Pulmonary artery endothelial cell (primary cell): ENCODE data around the gene ZBTB8OS. TPM values are rescaled to one million over a fixed set of nuclear protein-coding genes. Genes with fewer than 3 reads are reported as not detected.
"Not testable (repeated sequence)": the region's sequence is repeated elsewhere in the genome, so short reads cannot be mapped to it uniquely, and the experiment has no call there.

Source experiments
- DNase-seq: peaks from one replicate; pipeline ENCODE4 v3.0.0-alpha.2; 2011; ENCODE audit warnings: low read depth, low spot score
- total RNA-seq: library from RNA; depleted of rRNA; stranded (reverse); fragments of >200 nt; gene quantifications from 2 replicates; pipeline ENCODE4 v1.2.3, GENCODE V29; 2014

ZBTB8OS gene
- total RNA-seq: 32.1 and 52.7 TPM in 2 replicates

DNA sequence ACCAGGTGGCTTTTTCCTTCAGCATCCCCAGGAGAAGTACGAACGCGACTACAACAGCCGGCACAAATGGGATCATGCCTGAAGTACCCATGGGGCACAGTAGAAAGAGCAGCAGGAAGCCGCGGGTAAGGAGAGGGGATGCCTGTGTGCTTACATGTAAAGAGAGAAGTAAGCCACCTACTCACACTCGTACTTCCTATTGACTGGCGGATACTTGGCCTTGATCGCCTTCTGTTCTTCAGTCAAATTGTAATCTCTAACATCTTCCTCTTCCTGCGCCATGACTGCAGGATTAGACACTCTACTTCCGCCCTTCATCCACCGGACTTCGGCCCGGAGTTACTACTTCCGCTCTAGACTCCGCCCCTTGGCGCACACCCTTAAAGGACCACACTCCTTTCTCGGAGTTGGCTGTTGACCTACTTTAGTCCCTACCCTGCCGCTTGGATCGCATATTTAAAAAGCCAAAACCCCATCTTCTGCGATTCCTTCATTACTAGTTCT is at the start of gene ZBTB8OS:
ZBTB8OS (minus strand) TSS at position 303 of the 504 bp plus-strand sequence; CDS start at position 282, 21 bp downstream.
- peak; percentile 82 for DNase-seq

DNA sequence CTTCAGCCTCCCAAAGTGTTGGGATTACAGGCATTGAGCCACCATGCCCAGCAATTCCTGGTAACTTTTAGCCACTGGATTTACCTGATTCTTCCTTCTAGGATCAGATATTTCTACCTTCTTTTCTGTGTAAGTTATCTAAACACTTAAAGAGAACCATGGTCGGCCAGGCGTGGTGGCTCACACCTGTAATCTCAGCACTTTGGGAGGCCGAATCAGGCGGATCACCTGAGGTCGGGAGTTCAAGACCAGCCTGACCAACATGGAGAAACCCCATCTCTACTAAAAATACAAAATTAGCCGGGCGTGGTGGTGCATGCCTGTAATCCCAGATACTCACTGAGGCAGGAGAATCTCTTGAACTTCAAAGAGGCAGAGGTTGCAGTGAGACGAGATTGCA is 46.6 kb upstream of the ZBTB8OS start:
- not testable (repeated sequence) for DNase-seq

DNA sequence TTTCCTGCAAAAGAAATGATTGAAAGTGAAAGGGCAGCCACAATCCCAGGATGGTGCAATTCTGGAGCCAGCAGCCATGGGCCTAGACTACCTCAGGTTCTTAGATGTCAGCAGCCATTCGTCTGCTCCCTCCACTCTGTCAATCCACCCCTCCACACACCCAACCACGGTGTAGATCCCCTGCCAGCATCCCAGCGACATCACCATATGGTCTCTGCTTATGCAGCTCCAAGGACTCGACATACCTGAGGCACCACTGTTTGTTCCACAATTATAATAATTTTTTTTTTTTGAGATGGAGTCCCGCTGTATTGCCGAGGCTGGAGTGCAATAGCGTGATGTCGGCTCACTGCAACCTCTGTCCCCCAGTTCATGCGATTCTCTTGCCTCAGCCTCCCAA is 45.7 kb upstream of the ZBTB8OS start:
- no peak for DNase-seq

DNA sequence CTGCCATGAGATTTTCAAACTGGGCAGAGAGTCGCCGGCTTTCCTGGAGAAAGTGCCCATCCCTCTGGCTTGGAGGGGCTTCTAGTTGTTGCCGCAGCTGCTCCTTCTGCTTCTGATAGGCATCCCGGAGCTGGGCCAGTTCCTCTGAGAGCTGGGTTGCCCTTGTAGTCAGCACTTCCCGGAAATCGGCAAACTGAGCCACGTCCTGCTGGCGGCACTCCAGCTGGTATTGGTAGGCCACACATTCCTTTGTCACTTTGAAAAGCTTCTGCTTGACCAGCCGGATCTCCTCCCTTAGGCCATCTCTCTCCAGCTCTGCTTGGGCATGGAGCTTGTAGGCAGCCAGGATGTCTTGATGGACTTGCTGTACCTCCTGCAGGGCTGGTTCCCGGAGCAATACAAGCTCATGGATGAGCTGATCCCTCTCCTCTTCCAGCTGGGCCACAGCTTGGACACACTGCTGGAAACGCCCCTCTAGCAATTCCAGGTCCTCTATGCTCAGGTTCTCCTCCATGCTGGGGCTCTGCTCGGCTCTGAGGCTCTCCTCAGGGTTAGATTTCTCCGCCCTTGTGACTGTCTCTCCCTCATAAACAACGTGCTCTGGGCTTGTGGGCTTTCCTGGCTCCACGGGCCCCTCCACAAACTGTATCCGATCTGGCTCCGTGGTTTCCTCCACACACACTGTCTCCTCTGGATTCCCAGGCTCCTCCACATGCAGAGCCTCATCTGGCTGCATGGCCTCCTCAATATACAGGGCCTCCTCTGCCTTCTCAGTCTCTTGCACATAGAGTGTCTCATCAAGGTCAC is 45.0 kb upstream of the ZBTB8OS start:
- peak; percentile 40 for DNase-seq

DNA sequence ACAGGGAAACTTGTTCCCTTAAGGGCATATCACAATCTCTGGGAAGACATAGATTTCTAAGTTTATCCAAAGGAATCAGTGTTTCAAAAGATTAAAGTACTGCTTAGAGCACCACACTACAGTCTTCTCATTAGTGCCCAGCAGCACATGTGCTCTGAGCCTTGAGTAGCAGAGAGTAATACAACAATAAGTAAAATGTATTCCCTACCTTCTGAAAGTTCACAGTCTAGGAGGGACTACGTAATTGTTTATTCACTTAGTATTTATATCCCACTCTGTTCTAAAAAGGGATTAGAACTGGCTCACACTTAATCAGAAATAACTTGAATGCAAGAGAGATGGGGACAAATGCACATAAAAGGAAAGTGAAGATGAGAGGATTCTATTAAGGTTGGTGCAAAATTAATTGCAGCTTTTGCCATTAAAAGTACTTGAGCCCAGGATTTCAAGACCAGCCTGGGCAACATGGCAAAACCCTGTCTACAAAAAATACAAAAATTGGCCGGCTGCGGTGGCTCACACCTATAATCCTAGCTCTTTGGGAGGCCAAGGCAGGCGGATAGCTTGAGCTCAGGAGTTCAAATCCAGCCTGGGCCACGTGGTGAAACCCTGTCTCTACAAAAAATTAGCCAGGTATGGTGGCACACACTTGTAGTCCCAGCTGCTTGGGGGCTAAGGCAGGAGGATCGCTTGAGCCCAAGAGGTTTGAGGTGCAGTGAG is 43.3 kb upstream of the ZBTB8OS start:
- no peak for DNase-seq

DNA sequence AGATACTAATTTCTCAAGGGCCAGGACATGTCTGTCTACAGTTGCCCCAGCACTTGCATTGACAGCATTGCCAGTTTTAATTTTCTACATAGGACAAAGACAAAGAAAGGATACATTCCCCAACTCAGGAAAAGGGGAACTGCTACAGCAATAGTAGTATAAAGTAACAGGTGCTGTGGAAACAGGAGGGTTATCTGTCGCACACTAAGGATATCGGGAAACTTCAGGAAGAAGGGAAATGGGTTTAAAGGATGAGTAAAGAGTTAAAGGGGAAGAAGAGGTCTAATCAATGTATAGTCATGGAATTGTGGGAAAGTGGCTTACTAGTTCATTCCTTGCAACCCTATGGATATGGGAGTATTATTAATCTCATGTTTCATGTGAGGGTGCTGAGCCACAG is 36.0 kb upstream of the ZBTB8OS start:
- DNase-seq: no peak

DNA sequence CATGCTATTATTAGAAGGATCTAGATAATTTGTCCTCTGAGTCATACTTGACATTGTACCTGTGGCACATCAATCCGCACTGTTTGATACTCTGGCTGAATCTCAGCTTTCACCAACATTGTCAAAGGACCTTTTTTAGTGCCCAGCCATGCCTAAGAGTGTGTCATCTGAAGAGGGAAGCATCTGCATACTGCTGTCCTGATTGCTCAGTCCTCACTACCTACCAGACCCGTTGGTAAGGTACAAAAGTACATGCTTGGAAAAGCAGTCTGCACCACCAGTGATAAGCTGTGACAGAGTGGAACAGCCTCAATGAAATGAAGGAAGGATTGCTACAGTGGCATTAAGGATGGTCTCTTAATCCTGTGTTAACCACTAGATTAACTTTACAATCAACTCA is 35.1 kb upstream of the ZBTB8OS start:
- no peak for DNase-seq

DNA sequence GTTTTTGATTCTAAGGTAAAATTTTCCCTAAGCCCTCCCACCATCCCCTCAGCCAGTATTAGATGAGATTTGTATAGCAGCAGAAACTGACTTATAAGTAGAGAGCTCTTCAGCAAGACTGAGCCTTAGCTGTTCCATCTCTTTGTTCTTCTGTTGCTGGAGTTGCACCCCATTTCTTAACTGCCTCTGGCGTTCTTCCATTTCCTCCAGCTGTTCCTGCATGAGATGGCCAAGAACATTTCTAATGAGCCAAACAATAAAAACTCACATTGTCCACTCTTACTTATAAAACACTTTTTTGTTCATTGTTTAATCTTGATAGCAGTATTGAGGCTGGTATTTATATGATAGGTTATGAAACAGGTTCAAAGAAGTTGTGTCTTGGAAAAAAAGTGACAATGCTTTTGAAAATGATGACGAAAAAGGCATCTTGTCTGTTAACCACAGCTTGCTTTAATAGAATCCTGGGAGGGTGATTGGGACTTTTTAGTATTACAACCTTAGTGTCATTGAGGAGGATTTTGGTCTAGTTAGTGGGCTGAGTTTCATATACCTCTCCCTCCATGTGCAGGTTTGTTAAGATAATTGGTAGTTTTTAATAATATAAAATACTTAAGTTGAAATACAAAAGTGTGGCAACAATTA is 33.9 kb upstream of the ZBTB8OS start:
- DNase-seq: peak; percentile 47

DNA sequence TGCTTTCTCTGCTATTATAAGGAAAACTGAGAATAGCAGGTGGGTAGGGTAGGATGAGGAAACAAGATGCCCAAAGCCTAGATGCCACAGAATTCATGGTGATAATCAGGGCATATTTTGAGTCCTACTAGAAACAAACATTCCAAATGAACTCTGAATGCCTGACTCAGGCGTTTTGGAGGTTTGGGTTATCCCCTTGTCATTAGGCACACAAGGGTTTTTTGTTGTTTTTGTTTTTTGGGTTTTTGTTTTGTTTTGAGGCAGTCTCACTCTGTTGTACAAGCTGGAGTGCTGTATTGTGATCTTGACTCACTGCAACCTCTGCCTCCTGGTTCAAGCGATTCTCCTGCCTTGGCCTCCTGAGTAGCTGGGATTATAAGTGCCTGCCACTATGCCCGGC is 33.0 kb upstream of the ZBTB8OS start:
- DNase-seq: no peak

DNA sequence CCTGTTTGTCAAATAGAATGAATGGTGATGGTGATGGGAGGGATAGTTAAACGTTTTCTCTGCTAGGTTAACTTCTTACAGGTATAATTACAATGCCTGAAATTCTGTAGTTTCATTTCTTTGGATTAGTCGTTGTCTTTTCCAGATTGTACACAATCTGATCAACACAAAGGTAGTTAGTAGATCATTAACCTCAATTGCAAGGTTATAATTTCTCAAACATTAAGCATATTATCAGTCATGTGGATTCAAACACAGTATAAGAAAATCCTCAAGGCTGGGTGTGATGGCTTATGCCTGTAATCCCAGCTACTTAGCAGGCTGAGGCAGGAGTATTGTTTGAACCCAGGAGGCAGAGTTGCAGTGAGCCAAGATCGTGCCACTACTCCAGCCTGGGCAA is 31.6 kb upstream of the ZBTB8OS start:
- no peak for DNase-seq

DNA sequence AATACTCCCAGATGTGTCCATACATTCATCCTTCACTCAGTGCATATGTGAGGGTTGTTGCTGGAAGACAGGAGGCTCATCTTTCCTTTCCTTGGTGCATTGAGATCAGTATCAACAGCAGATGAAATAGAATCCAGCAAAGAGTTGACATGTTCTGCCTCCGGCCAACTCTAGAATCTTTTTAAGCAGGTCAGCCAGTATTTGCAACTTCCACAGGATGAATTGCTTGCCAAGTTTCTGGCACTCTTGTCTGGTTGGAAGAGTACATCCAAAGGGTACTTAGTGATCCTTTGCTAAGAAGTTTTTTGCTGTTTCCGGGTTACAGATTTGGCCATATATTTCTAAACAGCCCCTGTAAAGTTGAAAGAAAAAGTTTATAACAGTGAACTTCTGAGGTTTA is 31.2 kb upstream of the ZBTB8OS start:
- no peak for DNase-seq

DNA sequence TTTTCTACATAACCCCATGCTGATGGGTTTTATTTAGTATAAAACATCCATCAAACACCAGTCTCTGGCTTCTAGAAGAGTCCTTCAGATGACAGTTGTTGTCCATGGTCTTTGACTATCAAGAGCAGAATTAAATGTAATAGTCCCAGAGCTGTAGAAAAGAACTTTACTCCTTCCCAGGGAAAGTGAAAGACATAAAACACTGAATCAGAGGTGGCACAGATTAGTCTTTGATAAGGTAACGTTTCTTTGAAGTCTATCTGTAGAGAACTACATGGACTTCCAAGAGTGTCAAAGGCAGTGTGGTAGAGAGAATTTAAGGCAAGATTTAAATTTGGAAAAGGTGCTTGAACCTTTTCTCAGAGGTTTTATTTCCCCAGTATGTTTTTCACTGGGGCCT is 30.3 kb upstream of the ZBTB8OS start:
- DNase-seq: no peak

DNA sequence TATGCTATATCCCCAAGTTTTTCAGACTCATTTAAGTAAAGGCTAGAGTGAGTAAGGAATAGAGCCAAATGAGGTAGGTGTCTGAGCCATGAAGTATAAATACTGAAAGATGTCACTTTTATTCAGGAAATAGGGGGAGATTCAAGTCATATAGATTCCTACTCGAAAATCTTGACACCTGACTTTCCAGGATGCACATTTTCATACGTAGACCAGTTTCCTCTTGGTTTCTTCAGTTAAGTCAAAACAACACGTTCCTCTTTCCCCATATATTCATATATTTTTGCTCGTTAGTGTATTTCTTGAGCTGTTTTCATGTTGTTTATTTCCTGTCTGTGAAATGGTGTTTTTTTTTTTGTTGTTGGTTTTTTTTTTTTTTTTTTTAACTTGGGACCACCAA is 29.6 kb upstream of the ZBTB8OS start:
- DNase-seq: not testable (repeated sequence)

DNA sequence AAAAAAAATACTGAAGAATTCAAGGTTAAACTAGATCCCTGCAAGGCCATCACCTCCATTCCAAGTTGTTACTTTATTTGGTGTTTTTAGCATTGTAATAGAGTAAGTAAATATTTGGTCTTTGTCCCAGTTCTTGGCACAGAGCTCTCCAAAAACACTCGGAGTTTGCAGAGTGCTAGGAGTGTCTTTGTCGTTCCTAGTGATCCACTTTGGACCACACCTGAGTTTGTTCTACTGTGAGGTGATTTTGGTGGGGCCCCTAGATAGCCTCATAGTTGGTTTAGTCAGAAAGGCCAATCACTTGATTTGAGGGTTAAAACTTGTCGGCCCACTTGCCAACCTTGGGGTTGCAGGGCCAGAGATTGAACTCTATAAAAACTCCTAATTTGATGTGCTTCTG is 26.6 kb upstream of the ZBTB8OS start:
- no peak for DNase-seq

DNA sequence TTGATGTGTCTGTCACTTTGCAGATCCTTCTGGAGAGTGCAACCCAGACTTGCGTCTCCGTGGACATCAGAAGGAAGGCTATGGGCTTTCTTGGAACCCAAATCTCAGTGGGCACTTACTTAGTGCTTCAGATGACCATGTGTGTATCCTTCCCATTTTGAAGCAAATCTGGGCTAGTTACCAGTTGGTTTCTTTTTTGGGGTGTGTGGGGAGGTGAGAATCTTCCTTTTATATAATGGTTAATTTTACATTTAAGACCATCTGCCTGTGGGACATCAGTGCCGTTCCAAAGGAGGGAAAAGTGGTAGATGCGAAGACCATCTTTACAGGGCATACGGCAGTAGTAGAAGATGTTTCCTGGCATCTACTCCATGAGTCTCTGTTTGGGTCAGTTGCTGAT is 18.4 kb upstream of the ZBTB8OS start:
- DNase-seq: not testable (repeated sequence)

DNA sequence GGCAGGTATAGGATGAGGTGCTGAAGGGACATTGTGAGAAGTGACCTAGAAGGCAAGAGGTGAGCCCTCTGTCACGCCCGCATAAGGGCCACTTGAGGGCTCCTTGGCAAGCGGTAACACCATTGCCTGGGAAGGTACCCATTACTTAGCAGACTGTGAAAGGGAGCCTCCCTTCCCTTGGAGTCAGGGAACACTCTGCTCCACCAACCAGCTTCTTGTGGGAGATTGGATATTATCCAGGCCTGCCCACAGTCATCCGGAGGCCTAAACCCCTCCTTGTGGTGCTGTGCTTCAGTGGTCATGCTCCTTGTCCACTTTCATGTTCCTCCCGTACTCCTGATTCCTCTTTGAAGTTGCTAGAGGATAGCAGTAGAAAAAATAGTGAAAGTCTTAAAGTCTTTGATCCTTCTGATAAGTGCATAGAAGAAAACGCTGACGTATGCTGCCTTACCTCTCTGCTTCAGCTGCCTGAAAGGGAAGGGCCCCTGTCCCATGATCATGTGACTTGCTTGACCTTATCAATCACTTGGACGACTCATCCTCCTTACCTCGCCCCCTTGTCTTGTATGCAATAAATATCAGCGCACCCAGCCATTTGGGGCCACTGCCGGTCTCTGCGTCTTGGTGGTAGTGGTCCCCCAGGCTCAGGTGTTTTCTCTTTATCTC is 16.7 kb upstream of the ZBTB8OS start:
- no peak for DNase-seq

DNA sequence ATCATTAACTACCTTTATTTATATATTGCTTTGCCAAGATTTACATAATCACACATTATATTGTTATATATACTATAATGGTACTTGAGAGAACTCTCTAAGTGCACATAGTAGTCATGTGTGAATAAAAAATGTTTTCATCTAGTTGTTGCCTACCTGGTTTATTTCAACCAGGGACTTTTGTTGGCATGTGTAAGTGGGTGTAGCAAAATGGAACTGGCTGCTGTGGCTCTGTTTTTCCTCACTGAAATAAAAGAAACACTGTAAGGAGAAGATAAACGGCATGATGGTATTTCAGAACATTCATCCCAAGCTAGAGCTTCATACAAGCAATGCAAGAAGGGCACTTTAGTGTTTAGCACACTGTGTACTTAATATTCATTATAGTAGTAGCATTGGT is 15.6 kb upstream of the ZBTB8OS start:
- no peak for DNase-seq

DNA sequence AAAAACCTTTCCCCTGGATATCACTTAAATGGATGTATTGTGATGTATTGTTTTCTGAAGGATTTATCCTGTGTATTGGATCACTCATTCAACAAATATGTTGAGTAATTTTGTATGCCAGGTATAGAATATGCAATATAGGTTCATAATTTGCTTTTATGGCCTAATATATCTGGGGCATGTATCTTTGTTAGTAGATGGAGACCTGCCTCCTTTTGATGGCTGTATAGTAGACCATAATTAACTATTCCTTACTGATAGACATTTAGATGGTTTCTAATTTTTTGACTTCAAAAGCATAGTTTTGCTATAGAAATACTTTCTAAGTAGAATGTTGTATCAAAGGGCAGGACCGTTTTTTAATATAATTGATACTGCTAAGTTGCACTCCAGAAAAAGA is 9.2 kb upstream of the ZBTB8OS start:
- no peak for DNase-seq

DNA sequence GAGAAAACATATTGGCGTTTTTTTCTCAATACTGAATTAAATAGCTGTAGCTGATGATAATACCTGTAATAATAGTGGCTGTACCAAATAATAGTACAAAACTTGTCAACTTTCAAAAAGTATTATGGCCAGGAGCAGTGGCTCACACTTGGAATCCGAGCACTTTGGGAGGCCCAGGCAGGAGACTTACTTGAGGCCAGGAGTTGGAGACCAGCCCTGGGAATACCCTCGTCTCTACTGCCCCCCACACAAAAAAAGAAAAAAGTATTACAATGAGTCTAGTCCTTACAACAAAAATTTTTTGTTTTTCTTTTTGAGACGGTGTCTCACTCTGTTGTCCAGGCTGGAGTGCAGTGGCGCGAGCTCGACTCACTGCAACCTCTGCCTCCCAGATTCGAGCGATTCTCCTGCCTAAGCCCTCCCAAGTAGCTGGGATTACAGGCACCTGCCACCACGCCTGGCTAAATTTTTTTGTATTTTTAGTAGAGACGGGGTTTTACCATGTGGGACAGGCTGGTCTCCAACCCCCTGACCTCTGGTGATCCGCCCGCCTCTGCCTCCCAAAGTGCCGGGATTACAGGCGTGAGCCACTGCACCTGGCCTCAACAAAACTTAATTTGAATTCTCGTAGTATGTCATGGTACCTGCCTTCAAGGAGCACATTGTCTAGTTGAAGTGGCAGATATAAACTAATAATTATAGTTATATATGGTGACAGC is 2.1 kb upstream of the ZBTB8OS start:
- no peak for DNase-seq

DNA sequence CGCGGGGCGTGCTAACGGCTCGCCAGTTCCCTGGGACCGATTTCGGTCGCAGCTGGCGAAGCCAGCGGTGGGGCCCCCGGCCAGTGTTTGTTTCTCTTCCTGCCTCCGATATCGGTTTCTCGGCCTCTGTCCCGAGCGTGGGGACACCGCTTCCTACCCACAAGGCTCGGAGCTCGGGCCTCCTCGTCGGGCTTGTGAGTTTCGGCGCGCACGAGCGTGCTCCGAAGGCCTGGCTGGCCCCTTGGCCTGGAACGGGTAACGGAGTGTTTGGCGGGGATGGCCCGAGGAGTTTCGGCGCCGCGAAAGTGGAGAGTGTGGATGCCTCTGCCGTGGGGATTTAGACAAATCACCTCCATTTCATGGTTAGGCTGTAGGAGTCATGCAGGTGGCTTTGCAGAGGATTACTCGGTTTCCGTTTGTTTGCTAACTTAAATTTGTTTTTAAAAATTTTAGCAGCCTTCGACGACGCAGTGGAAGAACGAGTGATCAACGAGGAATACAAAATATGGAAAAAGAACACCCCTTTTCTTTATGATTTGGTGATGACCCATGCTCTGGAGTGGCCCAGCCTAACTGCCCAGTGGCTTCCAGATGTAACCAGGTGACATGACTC is 1.2 kb upstream of the ZBTB8OS start:
- no peak for DNase-seq
